ENCODE data around the gene SART1.

- TF ChIP-seq, protein P1, sequence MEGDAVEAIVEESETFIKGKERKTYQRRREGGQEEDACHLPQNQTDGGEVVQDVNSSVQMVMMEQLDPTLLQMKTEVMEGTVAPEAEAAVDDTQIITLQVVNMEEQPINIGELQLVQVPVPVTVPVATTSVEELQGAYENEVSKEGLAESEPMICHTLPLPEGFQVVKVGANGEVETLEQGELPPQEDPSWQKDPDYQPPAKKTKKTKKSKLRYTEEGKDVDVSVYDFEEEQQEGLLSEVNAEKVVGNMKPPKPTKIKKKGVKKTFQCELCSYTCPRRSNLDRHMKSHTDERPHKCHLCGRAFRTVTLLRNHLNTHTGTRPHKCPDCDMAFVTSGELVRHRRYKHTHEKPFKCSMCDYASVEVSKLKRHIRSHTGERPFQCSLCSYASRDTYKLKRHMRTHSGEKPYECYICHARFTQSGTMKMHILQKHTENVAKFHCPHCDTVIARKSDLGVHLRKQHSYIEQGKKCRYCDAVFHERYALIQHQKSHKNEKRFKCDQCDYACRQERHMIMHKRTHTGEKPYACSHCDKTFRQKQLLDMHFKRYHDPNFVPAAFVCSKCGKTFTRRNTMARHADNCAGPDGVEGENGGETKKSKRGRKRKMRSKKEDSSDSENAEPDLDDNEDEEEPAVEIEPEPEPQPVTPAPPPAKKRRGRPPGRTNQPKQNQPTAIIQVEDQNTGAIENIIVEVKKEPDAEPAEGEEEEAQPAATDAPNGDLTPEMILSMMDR (IDR thresholded peaks at IDR 0.05 in 2 of 3, conservative IDR thresholded peaks at IDR 0.05 in 1 of 3; ENCODE audit: control insufficient read depth in 2 of 3, extremely low read depth in 1 of 3, insufficient read depth in 1 of 3, low read depth in 3 of 3, low read length in 3 of 3) = no peak
- TF ChIP-seq NRF1 (conservative IDR thresholded peaks at IDR 0.05; ENCODE audit: low read depth, low read length) = no peak
- TF ChIP-seq NFXL1 (IDR thresholded peaks at IDR 0.05; ENCODE audit: borderline replicate concordance) = no peak
- TF ChIP-seq RFX5 (IDR thresholded peaks at IDR 0.05; ENCODE audit: low read depth, low read length) = no peak
- no peak for TF ChIP-seq POLR2A (IDR thresholded peaks at IDR 0.05; ENCODE audit: low read depth, low read length)
- TF ChIP-seq EGR1 (IDR thresholded peaks at IDR 0.05; ENCODE audit: borderline replicate concordance in 1 of 2, low read depth in 2 of 2, low read length in 2 of 2) = no peak
- TF ChIP-seq ZNF274 (IDR thresholded peaks at IDR 0.05; ENCODE audit: insufficient read depth, insufficient read length) = no peak
- TF ChIP-seq CBX5 (IDR thresholded peaks at IDR 0.05; ENCODE audit: low read depth) = no peak
- no peak for TF ChIP-seq CEBPB (IDR thresholded peaks at IDR 0.05; ENCODE audit: borderline replicate concordance in 1 of 2, low read depth in 2 of 2, low read length in 2 of 2)
- TF ChIP-seq MYC (IDR thresholded peaks at IDR 0.05; ENCODE audit: insufficient read depth, insufficient read length, insufficient replicate concordance, low read length, severe bottlenecking) = no peak
Observed at GRCh38 chr11:65967329-65967934, 5.9 kb downstream of the SART1 start.

Measured in GM12878 (cell line).